Measurements from ENCODE around the gene KRT36. TPM values are rescaled to one million over a fixed set of nuclear protein-coding genes. Genes with fewer than 3 reads are reported as not detected.

The KRT36 gene
- polyA plus RNA-seq, 1 donor (not counting 4 experiments of a cell fraction or from before 2014, with no cell fraction given), result not detected

- no peak overlapping the region for H3K9ac ChIP-seq (ENCODE audit: control insufficient read depth, extremely low read depth, insufficient read depth, low read length)
Observed at GRCh38 chr17:41503202-41503601, 13.5 kb upstream of the KRT36 start.

GRCh38 chr17:41500131-41500911 lies 10.6 kb upstream of the KRT36 start:
- peak overlapping the region; percentile 30 for H3K9ac ChIP-seq (ENCODE audit: control insufficient read depth, extremely low read depth, insufficient read depth, low read length)
- no peaks in the 10 kb centered on the region for H3K36me3 ChIP-seq (ENCODE audit: control insufficient read depth in 2 of 2, extremely low read depth in 1 of 2, insufficient read depth in 2 of 2, low read length in 2 of 2)
- dilution Hi-C loops (cut with MboI; ENCODE audit: extremely low pct_ligation_motif_present, low sequenced_read_pairs), result no loop called here
- TF ChIP-seq EZH2 (IDR thresholded peaks at IDR 0.05; ENCODE audit: low read length) (no peak), CTCF (optimal IDR thresholded peaks at IDR 0.05 in 1 of 3, IDR thresholded peaks at IDR 0.05 in 1 of 3, conservative IDR thresholded peaks at IDR 0.05 in 1 of 3; ENCODE audit: extremely low read depth in 1 of 3, insufficient read depth in 2 of 3, low read length in 3 of 3) (no peak)
- H3K9me1 ChIP-seq (ENCODE audit: control insufficient read depth, extremely low read depth, insufficient read depth, low read length), result no peaks in the 10 kb centered on the region
- H3K4me3 ChIP-seq (ENCODE audit: control insufficient read depth in 2 of 3, extremely low read depth in 1 of 3, insufficient read depth in 2 of 3, low read depth in 1 of 3, low read length in 3 of 3), result peak overlapping the region in 1 of 3 experiments; percentile 24
- H3K4me2 ChIP-seq (ENCODE audit: control insufficient read depth, extremely low read depth, insufficient read depth, low read depth, low read length), result peak overlapping the region; percentile 55
- DNase-seq (ENCODE audit: low read depth, low spot score) (no peak), FAIRE-seq (peak; percentile 87)
- no peaks in the 10 kb centered on the region for H3K79me2 ChIP-seq (ENCODE audit: control insufficient read depth, insufficient read depth, low read length)
- H3K27me3 ChIP-seq (ENCODE audit: control insufficient read depth, extremely low read depth, insufficient read depth, low read length), result no peaks in the 10 kb centered on the region
- H4K20me1 ChIP-seq (ENCODE audit: control insufficient read depth, extremely low read depth, insufficient read depth, low read length), result no peaks in the 10 kb centered on the region
- H3K9me3 ChIP-seq (ENCODE audit: control insufficient read depth, low read depth, low read length), result no peaks in the 10 kb centered on the region
- H3K27ac ChIP-seq (ENCODE audit: control insufficient read depth, insufficient read depth, low read length), result peak overlapping the region; percentile 41
- H3K4me1 ChIP-seq (ENCODE audit: control insufficient read depth, extremely low read depth, insufficient read depth, low read length), result peaks cover 32% of the 10 kb centered on the region
- H2AFZ ChIP-seq (ENCODE audit: control insufficient read depth, low read length), result peak overlapping the region; percentile 74

More at GRCh38 chr17:41503202-41503601, 13.5 kb upstream of the KRT36 start:
- no peaks in the 10 kb centered on the region for H4K20me1 ChIP-seq (ENCODE audit: control insufficient read depth, extremely low read depth, insufficient read depth, low read length)
- H3K4me1 ChIP-seq (ENCODE audit: control insufficient read depth, extremely low read depth, insufficient read depth, low read length), result peaks cover 36% of the 10 kb centered on the region
- no peak overlapping the region for H3K27ac ChIP-seq (ENCODE audit: control insufficient read depth, insufficient read depth, low read length)
- no peak overlapping the region for H2AFZ ChIP-seq (ENCODE audit: control insufficient read depth, low read length)
- no peaks in the 10 kb centered on the region for H3K79me2 ChIP-seq (ENCODE audit: control insufficient read depth, insufficient read depth, low read length)
- FAIRE-seq (no peak), DNase-seq (ENCODE audit: low read depth, low spot score) (no peak)
- H3K27me3 ChIP-seq (ENCODE audit: control insufficient read depth, extremely low read depth, insufficient read depth, low read length), result no peaks in the 10 kb centered on the region
- no peak overlapping the region for H3K4me3 ChIP-seq (ENCODE audit: control insufficient read depth in 2 of 3, extremely low read depth in 1 of 3, insufficient read depth in 2 of 3, low read depth in 1 of 3, low read length in 3 of 3)
- no peaks in the 10 kb centered on the region for H3K9me3 ChIP-seq (ENCODE audit: control insufficient read depth, low read depth, low read length)
- H3K36me3 ChIP-seq (ENCODE audit: control insufficient read depth in 2 of 2, extremely low read depth in 1 of 2, insufficient read depth in 2 of 2, low read length in 2 of 2), result no peaks in the 10 kb centered on the region
- TF ChIP-seq EZH2 (IDR thresholded peaks at IDR 0.05; ENCODE audit: low read length) (no peak), CTCF (optimal IDR thresholded peaks at IDR 0.05 in 1 of 3, IDR thresholded peaks at IDR 0.05 in 1 of 3, conservative IDR thresholded peaks at IDR 0.05 in 1 of 3; ENCODE audit: extremely low read depth in 1 of 3, insufficient read depth in 2 of 3, low read length in 3 of 3) (no peak)
- no peak overlapping the region for H3K4me2 ChIP-seq (ENCODE audit: control insufficient read depth, extremely low read depth, insufficient read depth, low read depth, low read length)
- no peaks in the 10 kb centered on the region for H3K9me1 ChIP-seq (ENCODE audit: control insufficient read depth, extremely low read depth, insufficient read depth, low read length)
- dilution Hi-C loops (cut with MboI; ENCODE audit: extremely low pct_ligation_motif_present, low sequenced_read_pairs), result no loop called here
